ENCODE measurements around the gene IQSEC3.

- TF ChIP-seq POLR2A (IDR thresholded peaks at IDR 0.05), result no peak
- TF ChIP-seq CTCF (IDR thresholded peaks at IDR 0.05), result no peak
Observed at GRCh38 chr12:195156-195555, 128.6 kb downstream of the IQSEC3 start.

Data from heart left ventricle (tissue), 13 donors.